ENCODE measurements around the gene MAL. TPM values are rescaled to one million over a fixed set of nuclear protein-coding genes. Genes with fewer than 3 reads are reported as not detected.

The MAL gene
- total and polyA plus RNA-seq, 2 of the 8 experiments (the other 6 are each of a cell fraction or from before 2014, with no cell fraction given), result not detected

GRCh38 chr2:95068256-95068655, 42.7 kb downstream of the MAL start:
- Histone ChIP-seq H2BK15ac (ENCODE audit: low read length) (no peak overlapping the region), H2BK20ac (ENCODE audit: low read length) (no peak overlapping the region), H2BK5ac (ENCODE audit: low read depth, low read length) (no peak overlapping the region), H3K23me2 (ENCODE audit: low read depth, low read length) (no peaks in the 10 kb centered on the region), H3K36me3 (ENCODE audit: control insufficient read depth in 2 of 4, insufficient read depth in 4 of 4, low read length in 3 of 4) (no peaks in the 10 kb centered on the region), H2AFZ (ENCODE audit: low read length) (no peak overlapping the region), H2BK120ac (replicated peaks; ENCODE audit: low read depth, low read length) (no peak overlapping the region), H3K23ac (ENCODE audit: insufficient read length) (no peak overlapping the region), H3K9ac (replicated peaks in 1 of 4; ENCODE audit: extremely low read depth in 1 of 4, low read depth in 3 of 4, low read length in 3 of 4) (no peak overlapping the region), H3K4me3 (ENCODE audit: extremely low read depth in 1 of 4, insufficient read depth in 2 of 4, low read depth in 3 of 4, low read length in 4 of 4) (no peak overlapping the region), H3K14ac (ENCODE audit: insufficient read length) (no peak overlapping the region), H2BK12ac (ENCODE audit: low read depth, low read length) (no peak overlapping the region), H3K79me1 (ENCODE audit: low read depth, low read length) (no peaks in the 10 kb centered on the region), H3K18ac (ENCODE audit: extremely low read depth, low read length) (no peak overlapping the region), H3K4me1 (replicated peaks in 1 of 4; ENCODE audit: control insufficient read depth in 3 of 4, insufficient read depth in 4 of 4, low read length in 3 of 4) (peaks cover 0 to 2% (median 0%) of the 10 kb centered on the region in 4 experiments; a peak in 1 of 7 replicates), H4K5ac (ENCODE audit: insufficient read length, low read depth, low read length) (no peak overlapping the region), H3K9me3 (ENCODE audit: insufficient read depth in 2 of 2, low read depth in 1 of 2, low read length in 1 of 2) (peaks cover 41 to 64% of the 10 kb centered on the region in 2 experiments), H4K20me1 (replicated peaks in 1 of 2; ENCODE audit: control insufficient read depth in 1 of 2, insufficient read depth in 2 of 2, low read length in 2 of 2) (no peaks in the 10 kb centered on the region), H4K8ac (ENCODE audit: extremely low read depth, insufficient read depth, low read length) (no peak overlapping the region), H3K79me2 (ENCODE audit: control insufficient read depth in 1 of 2, insufficient read depth in 2 of 2, low read length in 2 of 2) (no peaks in the 10 kb centered on the region), H3K27me3 (replicated peaks in 1 of 4; ENCODE audit: control insufficient read depth in 3 of 4, extremely low read depth in 1 of 4, insufficient read depth in 3 of 4, low read length in 3 of 4) (no peaks in the 10 kb centered on the region), H4K91ac (replicated peaks; ENCODE audit: insufficient read length, low read length) (no peak overlapping the region), H2AK5ac (ENCODE audit: low read depth, low read length) (no peak overlapping the region), H3K4me2 (ENCODE audit: insufficient read depth in 1 of 2, low read depth in 2 of 2, low read length in 2 of 2) (no peak overlapping the region), H3K27ac (ENCODE audit: low read depth, low read length) (no peak overlapping the region), H3K4ac (replicated peaks; ENCODE audit: insufficient read length, low read depth, low read length) (no peak overlapping the region), H3K56ac (replicated peaks; ENCODE audit: insufficient read length, low read depth, low read length) (no peak overlapping the region)
- ChIA-PET CTCF (ENCODE audit: partially characterized antibody) (interaction anchor here (0.6 to 2.8 kb wide), 2 partner anchors 8 to 40 kb away, joined by 3 to 6 read pairs; no protein-coding TSS in a partner anchor), POLR2A (ENCODE audit: partially characterized antibody) (no interaction called here)
- WGBS, 2 experiments (ENCODE audit: extremely low coverage in 1 of 2, insufficient coverage in 1 of 2, insufficient read length in 1 of 2, insufficient replicate concordance in 2 of 2, low coverage in 1 of 2, low lambda C conversion rate in 2 of 2, missing lambda C conversion rate in 1 of 2), result 60% methylated on average over 2 of the region's 2 CpGs; no CpG with 5 or more reads in 1 of the 2 experiments
- TF ChIP-seq YY1 (IDR thresholded peaks at IDR 0.05; ENCODE audit: low read depth, low read length), result no peak
- DNase-seq (ENCODE audit: low read depth in 1 of 2, low spot score in 2 of 2) (no peak), FAIRE-seq (no peak)

Data from H1 (cell line).